Natural killer cell (primary cell): ENCODE data around the gene LAMTOR5. TPM values are rescaled to one million over a fixed set of nuclear protein-coding genes. Genes with fewer than 3 reads are reported as not detected.
"Not testable (repeated sequence)": the region's sequence is repeated elsewhere in the genome, so short reads cannot be mapped to it uniquely, and the experiment has no call there.

Experiments used
- ATAC-seq, 3 donors: fragments of 150-1000 bp in 2 of 3; fragments of 200-7000 bp in 1 of 3; cut with Tn5 transposase; 1 replicate in 1 of 3; 2 replicates in 2 of 3; pipeline ENCODE4 v1.10.0; 2021; ENCODE audit warnings: mild to moderate bottlenecking in 2 of 3, moderate library complexity in 2 of 3
- DNase-seq, 2 donors: peaks; one replicate each; pipeline versions ENCODE4 v3.0.0 to v3.0.0-alpha.2; 2013 to 2021; ENCODE audit warnings: mixed read lengths in 1 of 2
- H3K27ac ChIP-seq: one replicate; pipeline ENCODE4 v1.5.1; 2013; ENCODE audit warnings: mild to moderate bottlenecking, low read length
- H3K27me3 ChIP-seq: one replicate; pipeline ENCODE4 v1.6.1; 2013; ENCODE audit warnings: low read length; ENCODE audit not compliant: control insufficient read depth, insufficient read depth
- H3K36me3 ChIP-seq: one replicate; pipeline ENCODE4 v1.6.1; 2013; ENCODE audit warnings: low read length; ENCODE audit not compliant: control insufficient read depth, insufficient read depth
- H3K4me1 ChIP-seq: one replicate; pipeline ENCODE4 v1.6.1; 2013; ENCODE audit warnings: low read length; ENCODE audit not compliant: control insufficient read depth, insufficient read depth
- H3K4me3 ChIP-seq: one replicate; pipeline ENCODE4 v1.5.1; 2013; ENCODE audit warnings: low read length
- H3K9me3 ChIP-seq: one replicate; pipeline ENCODE4 v1.6.1; 2013; ENCODE audit warnings: low read length; ENCODE audit not compliant: control insufficient read depth, insufficient read depth
- H3K27ac Mint-ChIP-seq, 2 donors: one replicate each; pipeline ENCODE4 v1.8.0; 2022; ENCODE audit warnings: mild to moderate bottlenecking in 2 of 2, mixed read lengths in 2 of 2, moderate library complexity in 1 of 2
- H3K27me3 Mint-ChIP-seq, 2 donors: one replicate each; pipeline ENCODE4 v1.8.0; 2022; ENCODE audit warnings: low read depth in 2 of 2, mixed read lengths in 2 of 2
- H3K36me3 Mint-ChIP-seq: one replicate; pipeline ENCODE4 v1.8.0; 2022; ENCODE audit warnings: mixed read lengths
- H3K4me1 Mint-ChIP-seq, 2 donors: one replicate each; pipeline ENCODE4 v1.8.0; 2022; ENCODE audit warnings: mixed read lengths in 2 of 2
- H3K4me3 Mint-ChIP-seq: one replicate; pipeline ENCODE4 v1.8.0; 2022; ENCODE audit warnings: mild to moderate bottlenecking, moderate library complexity, mixed read lengths
- H3K9me3 Mint-ChIP-seq, 2 donors: one replicate each; pipeline ENCODE4 v1.8.0; 2022; ENCODE audit warnings: mixed read lengths in 2 of 2
- CTCF ChIP-seq: fragments of 200-600 bp; IDR thresholded peaks from one replicate; pipeline ENCODE4 v1.8.0; 2022; ENCODE audit warnings: antibody characterized with exemption
- WGBS: methylation state at CpG from one replicate; pipeline ENCODE4 v1.1.7; 2013; ENCODE audit warnings: missing lambda C conversion rate; ENCODE audit not compliant: insufficient coverage; 5-methylcytosine and 5-hydroxymethylcytosine counted together
- intact Hi-C: fragments of 100-400 bp; cut with micrococcal nuclease; formaldehyde crosslinking; loops from one replicate; pipeline ENCODE4 v1.14.2; 2022
- total RNA-seq, 4 donors: library from RNA; stranded (reverse); fragments of 120-200 nt in 1 of 4; gene quantifications; one replicate each; pipeline versions ENCODE4 v1.2.3 to v1.2.4, GENCODE V29; 2013 to 2022

Gene LAMTOR5
- total RNA-seq, 3 donors from 2014 or later (not counting 1 experiment from before 2014, with no cell fraction given) = 86.1 to 102 (median 90.4) TPM

- no peaks in the 10 kb centered on the region for H3K4me1 ChIP-seq
- H3K36me3 ChIP-seq = no peaks in the 10 kb centered on the region
- no peaks in the 10 kb centered on the region for H3K9me3 ChIP-seq
- H3K4me1 Mint-ChIP-seq = no peaks in the 10 kb centered on the region
- TF ChIP-seq CTCF = no peak
- intact Hi-C loops = no loop called here
- no peaks in the 10 kb centered on the region for H3K36me3 Mint-ChIP-seq
- DNase-seq = no peak
- H3K4me3 Mint-ChIP-seq = no peak overlapping the region
- H3K9me3 Mint-ChIP-seq = no peaks in the 10 kb centered on the region
- no peak overlapping the region for H3K4me3 ChIP-seq
- H3K27me3 ChIP-seq = no peaks in the 10 kb centered on the region
- ATAC-seq = no peak
- H3K27ac Mint-ChIP-seq = no peak overlapping the region
- H3K27ac ChIP-seq = no peak overlapping the region
- H3K27me3 Mint-ChIP-seq = peaks cover 0 to 8% of the 10 kb centered on the region in 2 donors
Measured at GRCh38 chr1:110441888-110442287, 34.4 kb upstream of the LAMTOR5 start.

- Mint-ChIP-seq H3K27ac (no peak overlapping the region), H3K9me3 (no peaks in the 10 kb centered on the region), H3K27me3 (peaks cover 0 to 8% of the 10 kb centered on the region in 2 donors), H3K36me3 (no peaks in the 10 kb centered on the region), H3K4me1 (no peaks in the 10 kb centered on the region), H3K4me3 (no peak overlapping the region)
- Histone ChIP-seq H3K36me3 (no peaks in the 10 kb centered on the region), H3K9me3 (no peaks in the 10 kb centered on the region), H3K27ac (no peak overlapping the region), H3K4me3 (no peak overlapping the region), H3K4me1 (no peaks in the 10 kb centered on the region), H3K27me3 (no peaks in the 10 kb centered on the region)
- DNase-seq (no peak), ATAC-seq (no peak)
- intact Hi-C loops = no loop called here
- WGBS = 65% methylated on average over 3 of the region's 3 CpGs
- no peak for TF ChIP-seq CTCF
Measured at GRCh38 chr1:110440877-110441276, 33.4 kb upstream of the LAMTOR5 start.

GRCh38 chr1:110439873-110440272 is 32.4 kb upstream of the LAMTOR5 start:
- 56% methylated on average over 2 of the region's 3 CpGs for WGBS
- intact Hi-C loops, H3K27me3 ChIP-seq: not testable (repeated sequence)

GRCh38 chr1:110438893-110439292 is 31.4 kb upstream of the LAMTOR5 start:
- Mint-ChIP-seq H3K27me3 (peaks cover 0 to 7% of the 10 kb centered on the region in 2 donors), H3K9me3 (no peaks in the 10 kb centered on the region), H3K4me1 (no peaks in the 10 kb centered on the region), H3K4me3 (no peak overlapping the region), H3K36me3 (no peaks in the 10 kb centered on the region), H3K27ac (no peak overlapping the region)
- WGBS = 55% methylated on average over 4 of the region's 4 CpGs
- Histone ChIP-seq H3K27ac (no peak overlapping the region), H3K36me3 (no peaks in the 10 kb centered on the region), H3K27me3 (no peaks in the 10 kb centered on the region), H3K9me3 (no peaks in the 10 kb centered on the region), H3K4me1 (no peaks in the 10 kb centered on the region), H3K4me3 (no peak overlapping the region)
- DNase-seq (no peak), ATAC-seq (no peak)
- no peak for TF ChIP-seq CTCF
- intact Hi-C loops = no loop called here

More at GRCh38 chr1:110439873-110440272, 32.4 kb upstream of the LAMTOR5 start:
- H3K9me3 ChIP-seq, H3K27ac Mint-ChIP-seq, DNase-seq, H3K4me3 Mint-ChIP-seq, H3K4me1 ChIP-seq, H3K27ac ChIP-seq, H3K27me3 Mint-ChIP-seq, H3K4me3 ChIP-seq, ATAC-seq, H3K9me3 Mint-ChIP-seq, H3K36me3 ChIP-seq, H3K4me1 Mint-ChIP-seq, H3K36me3 Mint-ChIP-seq: not testable (repeated sequence)

GRCh38 chr1:110437645-110438299 is 30.3 kb upstream of the LAMTOR5 start:
- H3K27me3 ChIP-seq, ATAC-seq, H3K27ac ChIP-seq, H3K27ac Mint-ChIP-seq, intact Hi-C loops, DNase-seq, H3K4me3 ChIP-seq, H3K4me1 Mint-ChIP-seq, H3K9me3 ChIP-seq, H3K4me1 ChIP-seq, H3K4me3 Mint-ChIP-seq, H3K27me3 Mint-ChIP-seq, H3K36me3 Mint-ChIP-seq, H3K9me3 Mint-ChIP-seq, H3K36me3 ChIP-seq: not testable (repeated sequence)
- WGBS = 78% methylated on average over 9 of the region's 9 CpGs
